OCI-LY3 (cell line): ENCODE measurements around the gene MAPK9.
"Not testable (repeated sequence)": the region's sequence is repeated elsewhere in the genome, so short reads cannot be mapped to it uniquely, and the experiment has no call there.

Source experiments
- EZH2phosphoT487 ChIP-seq: fragments of 200-600 bp; shearing (Covaris generic); IDR thresholded peaks from 2 replicates; pipeline ENCODE4 v1.6.1; 2018; ENCODE audit warnings: antibody characterized with exemption, mixed run types, low read depth
- TF ChIP-seq, protein P1 (sequence below): fragments of 200-600, 300-600 bp; sonication (generic); IDR thresholded peaks from 2 replicates; pipeline ENCODE4 v1.5.1; 2014; ENCODE audit warnings: antibody characterized with exemption, low read length, low read depth

DNA sequence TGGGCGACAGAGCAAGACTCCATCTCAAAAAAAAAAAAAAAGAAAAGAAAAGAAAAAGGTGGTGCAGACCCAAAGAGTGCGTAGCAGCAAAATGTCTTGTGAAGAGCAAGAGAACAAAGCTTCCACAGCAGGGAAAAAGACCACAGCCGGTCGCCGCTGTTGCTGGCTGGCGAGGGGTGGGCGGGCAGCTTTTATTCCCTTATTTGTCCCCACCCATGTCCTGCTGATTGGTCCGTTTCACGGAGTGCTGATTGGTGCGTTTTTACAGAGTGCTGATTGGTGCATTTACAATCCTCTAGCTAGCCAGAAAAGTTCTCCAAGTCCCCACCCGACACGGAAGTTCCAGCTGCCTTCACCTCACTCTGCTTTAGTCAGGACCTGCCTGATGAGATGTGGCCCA lies 81.8 kb downstream of the MAPK9 start:
- TF ChIP-seq, protein P1, sequence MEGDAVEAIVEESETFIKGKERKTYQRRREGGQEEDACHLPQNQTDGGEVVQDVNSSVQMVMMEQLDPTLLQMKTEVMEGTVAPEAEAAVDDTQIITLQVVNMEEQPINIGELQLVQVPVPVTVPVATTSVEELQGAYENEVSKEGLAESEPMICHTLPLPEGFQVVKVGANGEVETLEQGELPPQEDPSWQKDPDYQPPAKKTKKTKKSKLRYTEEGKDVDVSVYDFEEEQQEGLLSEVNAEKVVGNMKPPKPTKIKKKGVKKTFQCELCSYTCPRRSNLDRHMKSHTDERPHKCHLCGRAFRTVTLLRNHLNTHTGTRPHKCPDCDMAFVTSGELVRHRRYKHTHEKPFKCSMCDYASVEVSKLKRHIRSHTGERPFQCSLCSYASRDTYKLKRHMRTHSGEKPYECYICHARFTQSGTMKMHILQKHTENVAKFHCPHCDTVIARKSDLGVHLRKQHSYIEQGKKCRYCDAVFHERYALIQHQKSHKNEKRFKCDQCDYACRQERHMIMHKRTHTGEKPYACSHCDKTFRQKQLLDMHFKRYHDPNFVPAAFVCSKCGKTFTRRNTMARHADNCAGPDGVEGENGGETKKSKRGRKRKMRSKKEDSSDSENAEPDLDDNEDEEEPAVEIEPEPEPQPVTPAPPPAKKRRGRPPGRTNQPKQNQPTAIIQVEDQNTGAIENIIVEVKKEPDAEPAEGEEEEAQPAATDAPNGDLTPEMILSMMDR = not testable (repeated sequence)
- TF ChIP-seq EZH2phosphoT487 = not testable (repeated sequence)
